Measurements from ENCODE around the gene CNGB1.
"Not testable (repeated sequence)": the region's sequence is repeated elsewhere in the genome, so short reads cannot be mapped to it uniquely, and the experiment has no call there.

Gene CNGB1

GRCh38 chr16:57842601-57843000 is 128.3 kb downstream of the CNGB1 start:
- no peak overlapping the region for H3K4me3 ChIP-seq (ENCODE audit: low read depth, low read length)
- no peaks in the 10 kb centered on the region for H3K36me3 ChIP-seq
- H3K27ac ChIP-seq, result no peak overlapping the region
- no peak for DNase-seq
- no peaks in the 10 kb centered on the region for H3K9me3 ChIP-seq (ENCODE audit: severe bottlenecking)
- H3K27me3 ChIP-seq (ENCODE audit: insufficient read depth, low read depth, severe bottlenecking), result no peaks in the 10 kb centered on the region
- TF ChIP-seq CTCF (IDR thresholded peaks at IDR 0.05; ENCODE audit: low read depth, low read length), result no peak

DNA sequence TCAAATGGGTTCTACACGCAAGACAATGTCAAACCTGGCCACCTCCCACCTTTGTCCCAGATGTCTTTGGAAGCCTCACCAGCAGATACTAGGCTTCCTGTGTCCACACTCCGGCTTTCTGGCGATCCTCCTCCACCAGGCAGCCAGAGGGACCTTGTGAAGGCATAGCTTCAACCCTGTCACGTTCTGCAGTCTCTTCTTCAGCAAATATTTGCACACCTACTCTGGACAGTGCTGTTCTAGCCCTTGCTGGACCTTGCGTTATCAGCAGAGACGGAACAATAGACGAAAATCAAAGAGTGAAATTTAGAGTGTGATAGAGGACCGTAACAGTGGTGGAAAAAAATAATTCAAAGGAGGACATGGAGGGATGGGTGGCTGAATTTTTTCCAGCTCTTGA is 130.1 kb downstream of the CNGB1 start:
- no peaks in the 10 kb centered on the region for H3K36me3 ChIP-seq
- H3K9me3 ChIP-seq (ENCODE audit: severe bottlenecking), result no peaks in the 10 kb centered on the region
- DNase-seq, result no peak
- no peak for TF ChIP-seq CTCF (IDR thresholded peaks at IDR 0.05; ENCODE audit: low read depth, low read length)
- H3K27ac ChIP-seq, result no peak overlapping the region
- H3K4me3 ChIP-seq (ENCODE audit: low read depth, low read length), result no peak overlapping the region
- H3K27me3 ChIP-seq (ENCODE audit: insufficient read depth, low read depth, severe bottlenecking), result no peaks in the 10 kb centered on the region

DNA sequence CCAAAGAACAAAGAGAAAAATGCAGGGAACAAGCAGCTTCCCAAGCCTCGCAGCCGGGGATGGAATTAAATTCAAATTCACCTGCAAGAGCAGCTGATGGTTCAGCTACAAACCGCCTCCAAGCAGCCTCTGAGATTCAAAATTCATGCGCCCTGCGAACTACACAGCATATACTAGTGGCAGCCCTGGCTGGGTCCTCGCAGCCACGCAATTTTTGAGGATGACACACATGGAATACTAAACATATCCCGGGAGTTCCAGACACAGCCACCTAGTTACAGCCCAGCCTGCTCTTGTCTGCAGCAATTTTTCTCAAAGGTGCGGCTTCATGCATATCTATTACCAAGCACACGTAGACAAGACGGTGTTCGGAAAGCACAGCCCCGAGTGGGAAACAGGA is 132.8 kb downstream of the CNGB1 start:
- H3K4me3 ChIP-seq (ENCODE audit: low read depth, low read length), result no peak overlapping the region
- no peaks in the 10 kb centered on the region for H3K27me3 ChIP-seq (ENCODE audit: insufficient read depth, low read depth, severe bottlenecking)
- DNase-seq, result no peak
- no peaks in the 10 kb centered on the region for H3K9me3 ChIP-seq (ENCODE audit: severe bottlenecking)
- no peak for TF ChIP-seq CTCF (IDR thresholded peaks at IDR 0.05; ENCODE audit: low read depth, low read length)
- no peak overlapping the region for H3K27ac ChIP-seq
- H3K36me3 ChIP-seq, result no peaks in the 10 kb centered on the region

GRCh38 chr16:57837305-57838125 is 133.4 kb downstream of the CNGB1 start:
- Histone ChIP-seq H3K36me3 (no peaks in the 10 kb centered on the region), H3K4me3 (ENCODE audit: low read depth, low read length) (no peak overlapping the region), H3K9me3 (ENCODE audit: severe bottlenecking) (no peaks in the 10 kb centered on the region), H3K27me3 (ENCODE audit: insufficient read depth, low read depth, severe bottlenecking) (no peaks in the 10 kb centered on the region), H3K27ac (no peak overlapping the region)
- no peak for DNase-seq
- TF ChIP-seq CTCF (IDR thresholded peaks at IDR 0.05; ENCODE audit: low read depth, low read length), result no peak

DNA sequence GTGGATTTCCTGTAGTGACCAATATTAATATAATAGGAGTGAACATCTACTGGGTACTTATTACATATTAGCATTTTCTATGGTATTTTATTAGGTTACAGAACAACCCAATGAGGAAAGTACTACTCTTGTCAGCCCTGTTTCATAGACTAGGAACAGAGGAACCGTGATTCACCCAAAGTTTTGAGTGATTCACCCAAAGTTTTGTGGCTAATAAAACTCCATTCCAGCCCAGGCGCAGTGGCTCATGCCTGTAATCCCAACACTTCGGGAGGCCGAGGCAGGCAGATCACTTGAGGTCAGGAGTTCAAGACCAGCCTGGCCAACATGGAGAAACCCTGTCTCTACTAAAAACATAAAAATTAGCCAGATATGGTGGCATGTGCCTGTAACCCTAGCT is 135.5 kb downstream of the CNGB1 start:
- H3K36me3 ChIP-seq; H3K27me3 ChIP-seq (ENCODE audit: insufficient read depth, low read depth, severe bottlenecking); H3K4me3 ChIP-seq (ENCODE audit: low read depth, low read length); H3K27ac ChIP-seq; H3K9me3 ChIP-seq (ENCODE audit: severe bottlenecking); DNase-seq: not testable (repeated sequence)

- H3K9me3 ChIP-seq (ENCODE audit: severe bottlenecking), result no peaks in the 10 kb centered on the region
- H3K36me3 ChIP-seq, result no peaks in the 10 kb centered on the region
- no peak for DNase-seq
- H3K27ac ChIP-seq, result no peak overlapping the region
- TF ChIP-seq CTCF (IDR thresholded peaks at IDR 0.05; ENCODE audit: low read depth, low read length), result no peak
- no peak overlapping the region for H3K4me3 ChIP-seq (ENCODE audit: low read depth, low read length)
- no peaks in the 10 kb centered on the region for H3K27me3 ChIP-seq (ENCODE audit: insufficient read depth, low read depth, severe bottlenecking)
These were observed 136.0 kb downstream of the CNGB1 start for GRCh38 chr16:57834936-57835335.
